H1 (cell line): Measurements from ENCODE around the gene FBN1. TPM values are rescaled to one million over a fixed set of nuclear protein-coding genes. Genes with fewer than 3 reads are reported as not detected.
A peak's percentile ranks its signal among the peaks of the same experiment; 100 is the strongest.

ENCODE experiments used
- BACH1 ChIP-seq: IDR thresholded peaks from 2 replicates; pipeline ENCODE4 v1.6.1; 2012; ENCODE audit warnings: low read length, improper control_type of control experiment
- CBX5 ChIP-seq: fragments of 300-800, 300-1000 bp; sonication (generic); IDR thresholded peaks from 2 replicates; pipeline ENCODE4 v1.7.1; 2016; ENCODE audit warnings: antibody characterized with exemption, low read length, low read depth
- CHD7 ChIP-seq: fragments of 300-600 bp; sonication (generic); IDR thresholded peaks from 2 replicates; pipeline ENCODE4 v1.7.1; 2012; ENCODE audit warnings: low read length, moderate library complexity, mild to moderate bottlenecking, inconsistent platforms; ENCODE audit not compliant: insufficient replicate concordance
- CREB1 ChIP-seq: IDR thresholded peaks from 2 replicates; pipeline ENCODE4 v1.6.1; 2012; ENCODE audit warnings: inconsistent platforms
- KDM5A ChIP-seq: fragments of 200-600 bp; IDR thresholded peaks from 2 replicates; pipeline ENCODE4 v1.7.1; 2012; ENCODE audit warnings: mild to moderate bottlenecking, low read length, inconsistent platforms, mixed read lengths
- SIN3A ChIP-seq, 2 experiments: IDR thresholded peaks in 1 of 2; conservative IDR thresholded peaks in 1 of 2; 2 replicates each; pipeline ENCODE4 v1.6.1; 2011 to 2012; ENCODE audit warnings: low read length in 2 of 2, improper control_type of control experiment in 1 of 2, low read depth in 1 of 2, mild to moderate bottlenecking in 1 of 2
- SP2 ChIP-seq: IDR thresholded peaks from 2 replicates; pipeline ENCODE4 v1.6.1; 2012; ENCODE audit warnings: mild to moderate bottlenecking, low read length, inconsistent platforms
- SUZ12 ChIP-seq: fragments of 200-600 bp; sonication (generic); IDR thresholded peaks from 2 replicates; pipeline ENCODE4 v1.6.1; 2012; ENCODE audit warnings: mild to moderate bottlenecking, inconsistent platforms, low read length, moderate library complexity, mixed read lengths
- TAF1 ChIP-seq: IDR thresholded peaks from 2 replicates; pipeline ENCODE4 v1.6.1; 2011; ENCODE audit warnings: mild to moderate bottlenecking, low read depth, low read length
- TAF7 ChIP-seq: optimal IDR thresholded peaks from 2 replicates; pipeline ENCODE3; 2011; ENCODE audit warnings: low read depth, mild to moderate bottlenecking, inconsistent platforms, low read length, moderate library complexity, borderline replicate concordance
- TCF12 ChIP-seq: IDR thresholded peaks from 2 replicates; pipeline ENCODE4 v1.6.1; 2011; ENCODE audit warnings: low read depth, mild to moderate bottlenecking, low read length
- polyA plus RNA-seq, 7 experiments: library from polyadenylated mRNA; depleted of rRNA in 3 of 7; stranded (reverse) in 5 of 7; unstranded in 2 of 7; fragments of >200 nt in 5 of 7; fragments of 200-250 nt in 2 of 7; gene quantifications; 1 replicate in 5 of 7; 2 replicates in 1 of 7; 4 replicates in 1 of 7; pipeline versions ENCODE4 v1.2.1 to v1.2.3, GENCODE V29; 2011 to 2013; ENCODE audit warnings: missing spikeins in 2 of 7, mixed read lengths in 2 of 7
- total RNA-seq: library from RNA; stranded (reverse); fragmentation: NEBNext Ultra II Directional; extraction: Animal tissue kit (Norgen Biotek cat#: 25700); gene quantifications from 2 replicates; pipeline ENCODE4 v1.2.1, GENCODE V29; 2021

The FBN1 gene
- total and polyA plus RNA-seq, 2 of the 8 experiments (the other 6 are each of a cell fraction or from before 2014, with no cell fraction given) = 3.0 to 4.0 TPM

GRCh38 chr15:48645558-48646330 lies at the start of gene FBN1 (continued):
- TF ChIP-seq SUZ12 = 0 out of 2 replicates have a peak, but pooled peaks have one; percentile 16
- no peak for TF ChIP-seq SP2
- TF ChIP-seq TAF1 = peak; percentile 16; the same call in 1 of the 2 replicates
- TF ChIP-seq CBX5 = no peak
- TF ChIP-seq TAF7 = peak; percentile 40
- 0 out of 2 replicates have a peak, but pooled peaks have one; percentile 54 for TF ChIP-seq TCF12
- TF ChIP-seq CHD7 = no peak
- no peak for TF ChIP-seq KDM5A
- TF ChIP-seq BACH1 = no peak; the same call in 1 of the 2 replicates
- TF ChIP-seq CREB1 = no peak
- no peak for TF ChIP-seq SIN3A (conservative IDR thresholded peaks at IDR 0.05 in 1 of 2, IDR thresholded peaks at IDR 0.05 in 1 of 2; ENCODE audit: low read depth in 1 of 2, low read length in 2 of 2)
